GM13976 (cell line): ENCODE measurements around the gene MRPS6.

ENCODE experiments used
- DNase-seq: peaks from one replicate; pipeline ENCODE4 v3.0.0; 2012; ENCODE audit warnings: low spot score
- in situ Hi-C: fragments of 300-500 bp; cut with MboI; formaldehyde crosslinking; loops from one replicate; pipeline ENCODE4 v1.12.0; 2022; ENCODE audit warnings: low sequenced_read_pairs, mixed read lengths, inconsistent platforms; ENCODE audit not compliant: unreplicated experiment
- TF ChIP-seq, protein P1 (sequence below): IDR thresholded peaks from 2 replicates; pipeline ENCODE4 v1.5.1; 2012; ENCODE audit warnings: borderline replicate concordance, mild to moderate bottlenecking; ENCODE audit not compliant: insufficient read depth; ENCODE audit errors: extremely low read depth, missing control alignments, control extremely low read depth

Gene MRPS6

DNA sequence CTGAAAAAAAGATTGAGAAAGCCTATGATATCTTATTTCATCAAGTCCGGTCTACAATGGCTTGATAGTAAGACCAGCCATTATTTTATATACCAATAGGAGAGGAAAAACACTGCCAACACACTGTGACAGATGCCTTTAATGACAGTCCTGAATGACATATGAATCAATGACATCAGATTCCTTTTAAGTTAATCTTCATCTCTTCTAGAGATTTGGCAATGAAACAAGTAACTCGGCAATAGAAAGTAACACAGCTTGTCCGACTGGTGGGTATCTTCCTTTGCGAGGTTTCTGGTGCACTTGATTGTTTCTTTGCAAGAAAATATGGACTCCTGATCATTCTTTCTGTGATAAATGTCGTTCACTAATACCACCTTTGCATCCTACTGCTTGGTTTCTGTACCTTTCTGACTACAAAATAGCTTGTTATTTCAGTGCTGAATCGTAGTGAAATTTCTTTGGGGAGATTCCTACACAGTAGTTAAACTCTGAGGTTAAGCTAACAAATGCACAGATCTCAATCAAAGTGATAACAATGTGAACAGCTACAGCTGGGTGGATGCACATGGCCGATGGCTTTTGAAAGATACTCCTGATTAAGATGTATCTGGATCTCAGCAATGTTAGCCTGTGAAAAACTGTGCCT, 104.7 kb downstream of the MRPS6 start:
- TF ChIP-seq, protein P1, sequence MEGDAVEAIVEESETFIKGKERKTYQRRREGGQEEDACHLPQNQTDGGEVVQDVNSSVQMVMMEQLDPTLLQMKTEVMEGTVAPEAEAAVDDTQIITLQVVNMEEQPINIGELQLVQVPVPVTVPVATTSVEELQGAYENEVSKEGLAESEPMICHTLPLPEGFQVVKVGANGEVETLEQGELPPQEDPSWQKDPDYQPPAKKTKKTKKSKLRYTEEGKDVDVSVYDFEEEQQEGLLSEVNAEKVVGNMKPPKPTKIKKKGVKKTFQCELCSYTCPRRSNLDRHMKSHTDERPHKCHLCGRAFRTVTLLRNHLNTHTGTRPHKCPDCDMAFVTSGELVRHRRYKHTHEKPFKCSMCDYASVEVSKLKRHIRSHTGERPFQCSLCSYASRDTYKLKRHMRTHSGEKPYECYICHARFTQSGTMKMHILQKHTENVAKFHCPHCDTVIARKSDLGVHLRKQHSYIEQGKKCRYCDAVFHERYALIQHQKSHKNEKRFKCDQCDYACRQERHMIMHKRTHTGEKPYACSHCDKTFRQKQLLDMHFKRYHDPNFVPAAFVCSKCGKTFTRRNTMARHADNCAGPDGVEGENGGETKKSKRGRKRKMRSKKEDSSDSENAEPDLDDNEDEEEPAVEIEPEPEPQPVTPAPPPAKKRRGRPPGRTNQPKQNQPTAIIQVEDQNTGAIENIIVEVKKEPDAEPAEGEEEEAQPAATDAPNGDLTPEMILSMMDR = no peak
- in situ Hi-C loops = no loop called here
- no peak for DNase-seq

DNA sequence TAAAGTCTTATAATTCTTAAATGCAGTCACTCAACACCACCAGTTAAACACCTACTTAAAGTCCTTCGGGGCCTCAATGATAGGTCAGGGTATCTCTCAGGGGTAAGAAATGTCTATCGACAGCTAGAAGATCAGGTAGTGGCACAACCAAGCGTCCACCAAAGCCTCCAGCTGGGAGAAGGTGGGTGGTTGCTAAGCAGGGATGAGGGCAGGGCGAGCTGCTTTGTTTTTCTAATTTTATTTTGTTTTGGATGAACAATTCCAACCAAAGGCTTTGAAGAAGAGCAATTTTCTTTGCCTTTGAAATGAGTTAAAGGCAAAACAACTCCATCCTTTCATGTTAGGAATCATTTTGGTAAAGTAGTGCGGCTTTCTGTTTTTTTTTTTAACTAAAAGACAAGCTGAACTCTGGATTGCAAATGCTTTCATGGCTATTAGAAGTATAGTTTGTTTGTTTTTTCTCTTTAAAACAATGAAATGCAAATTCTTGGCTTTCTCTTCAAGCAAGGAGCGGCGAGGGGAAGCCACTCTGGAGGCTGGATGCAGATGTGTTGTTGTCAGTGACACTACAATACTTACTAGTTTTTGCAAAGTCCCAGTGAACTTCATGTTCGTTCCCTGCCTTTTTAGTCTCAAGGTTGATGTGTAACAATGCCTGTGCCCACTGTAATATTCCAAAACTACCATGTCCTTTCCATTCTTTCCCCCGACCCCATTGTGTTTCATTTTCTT, 106.0 kb downstream of the MRPS6 start:
- TF ChIP-seq, protein P1 = no peak
- no peak for DNase-seq
- in situ Hi-C loops = no loop called here

DNA sequence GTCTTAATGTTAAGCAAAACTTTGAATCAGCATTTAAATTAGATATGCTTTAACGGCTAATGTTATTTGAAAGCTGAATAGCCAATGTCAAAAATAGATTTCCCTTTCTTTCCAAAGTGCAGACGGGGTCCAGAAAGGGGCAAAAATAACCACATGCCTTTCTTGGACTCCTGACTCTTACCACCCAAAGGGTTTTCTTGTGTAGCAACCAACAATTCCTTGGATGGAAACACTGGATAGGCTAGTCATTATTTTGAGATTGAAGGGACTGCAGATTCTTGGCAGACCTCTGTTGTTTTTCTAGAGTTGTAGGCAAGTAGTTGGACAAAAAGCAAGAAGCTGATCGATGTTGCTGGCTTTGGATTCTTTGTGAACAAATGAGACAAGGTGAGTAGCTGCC, 107.0 kb downstream of the MRPS6 start:
- TF ChIP-seq, protein P1 = no peak
- in situ Hi-C loops = no loop called here
- DNase-seq = no peak

DNA sequence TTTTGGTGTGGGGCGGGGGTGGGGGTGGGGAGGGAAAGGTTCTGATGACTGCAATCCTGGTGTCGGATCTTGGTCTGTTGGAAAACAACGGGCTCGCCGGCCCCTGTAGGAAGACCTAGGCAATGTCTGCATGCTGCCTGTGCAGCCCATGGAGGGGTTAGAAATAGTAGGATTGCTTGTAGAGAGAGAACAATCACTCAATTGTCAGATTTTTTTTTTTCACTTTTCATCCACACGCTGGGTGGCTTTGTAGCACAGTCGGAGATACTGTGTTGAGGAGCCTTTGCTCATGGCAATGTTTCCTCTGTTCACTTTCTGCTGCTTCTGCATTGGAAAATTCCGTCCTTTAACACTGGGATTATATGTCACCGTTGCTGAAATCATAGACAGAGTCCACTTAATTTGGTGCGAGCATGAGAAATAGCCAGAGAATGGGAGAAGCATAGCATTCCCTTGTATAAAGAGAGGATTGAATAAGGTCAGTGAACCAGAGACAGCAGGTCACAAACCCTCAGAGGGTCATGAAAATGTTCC, 107.5 kb downstream of the MRPS6 start:
- no peak for DNase-seq
- in situ Hi-C loops = no loop called here
- TF ChIP-seq, protein P1 = no peak

DNA sequence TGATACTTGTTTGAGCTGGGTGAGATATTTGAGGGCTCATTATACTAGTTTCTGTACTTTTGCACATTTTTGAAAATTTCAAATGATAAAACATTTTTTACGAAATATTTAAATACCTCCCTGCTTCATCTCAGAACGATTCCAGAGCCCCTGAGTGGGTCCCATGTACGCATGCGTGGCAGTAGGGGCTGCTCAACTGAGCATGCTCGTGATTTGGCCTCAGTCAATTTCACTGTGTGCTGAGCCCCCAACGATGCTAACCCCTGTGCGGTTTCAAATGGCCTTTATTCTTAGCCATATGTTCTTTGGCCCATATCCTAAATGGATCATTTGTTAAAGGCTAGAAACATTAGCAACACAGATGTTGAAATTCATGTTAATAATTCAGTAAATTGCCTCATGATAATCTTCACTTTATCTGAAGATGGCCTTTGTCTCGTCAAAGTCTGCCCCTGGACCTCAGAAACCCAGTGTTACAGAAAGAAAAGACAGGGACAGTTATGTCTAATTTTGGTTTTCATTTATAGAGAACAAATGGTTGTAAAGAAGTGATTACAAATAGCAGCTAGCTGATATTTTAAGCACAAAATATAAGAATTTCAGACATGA, 108.2 kb downstream of the MRPS6 start:
- in situ Hi-C loops = no loop called here
- no peak for DNase-seq

DNA sequence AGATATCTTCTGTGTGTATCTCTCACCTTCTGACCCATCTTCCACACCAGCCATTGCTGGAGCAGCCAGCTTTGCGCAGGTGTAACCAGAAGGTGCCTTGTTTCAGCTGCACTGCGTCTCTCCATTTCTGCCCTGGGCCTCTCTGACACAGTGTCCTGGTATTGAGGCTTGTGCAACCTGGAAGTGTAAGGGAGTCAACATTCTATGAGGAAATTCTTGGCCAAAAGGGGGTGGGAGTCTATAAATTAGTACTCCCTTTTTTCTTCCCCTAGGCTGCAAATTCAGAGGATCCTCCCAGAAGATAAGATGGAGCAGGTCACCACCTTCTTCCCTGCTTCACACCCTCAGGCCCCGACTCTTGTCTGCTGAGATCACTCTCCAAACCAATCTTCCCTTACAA, 109.1 kb downstream of the MRPS6 start:
- TF ChIP-seq, protein P1 = no peak
- in situ Hi-C loops = no loop called here
- no peak for DNase-seq

More for the DNA sequence above, 108.2 kb downstream of the MRPS6 start:
- TF ChIP-seq, protein P1 = no peak
